ENCODE measurements around the gene KCNQ1. TPM values are rescaled to one million over a fixed set of nuclear protein-coding genes. Genes with fewer than 3 reads are reported as not detected.

The KCNQ1 gene
- total RNA-seq, 3 donors from 2014 or later (not counting 1 experiment from before 2014, with no cell fraction given), result 1.9 to 7.8 (median 3.3) TPM

- peaks cover 6% of the 10 kb centered on the region for H3K4me1 ChIP-seq (ENCODE audit: control insufficient read depth, insufficient read depth, low read length)
- DNase-seq (no peak), ATAC-seq (no peak)
- H3K27me3 ChIP-seq (ENCODE audit: control insufficient read depth, insufficient read depth, low read length), result no peaks in the 10 kb centered on the region
- TF ChIP-seq, protein P1, sequence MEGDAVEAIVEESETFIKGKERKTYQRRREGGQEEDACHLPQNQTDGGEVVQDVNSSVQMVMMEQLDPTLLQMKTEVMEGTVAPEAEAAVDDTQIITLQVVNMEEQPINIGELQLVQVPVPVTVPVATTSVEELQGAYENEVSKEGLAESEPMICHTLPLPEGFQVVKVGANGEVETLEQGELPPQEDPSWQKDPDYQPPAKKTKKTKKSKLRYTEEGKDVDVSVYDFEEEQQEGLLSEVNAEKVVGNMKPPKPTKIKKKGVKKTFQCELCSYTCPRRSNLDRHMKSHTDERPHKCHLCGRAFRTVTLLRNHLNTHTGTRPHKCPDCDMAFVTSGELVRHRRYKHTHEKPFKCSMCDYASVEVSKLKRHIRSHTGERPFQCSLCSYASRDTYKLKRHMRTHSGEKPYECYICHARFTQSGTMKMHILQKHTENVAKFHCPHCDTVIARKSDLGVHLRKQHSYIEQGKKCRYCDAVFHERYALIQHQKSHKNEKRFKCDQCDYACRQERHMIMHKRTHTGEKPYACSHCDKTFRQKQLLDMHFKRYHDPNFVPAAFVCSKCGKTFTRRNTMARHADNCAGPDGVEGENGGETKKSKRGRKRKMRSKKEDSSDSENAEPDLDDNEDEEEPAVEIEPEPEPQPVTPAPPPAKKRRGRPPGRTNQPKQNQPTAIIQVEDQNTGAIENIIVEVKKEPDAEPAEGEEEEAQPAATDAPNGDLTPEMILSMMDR (IDR thresholded peaks at IDR 0.05), result no peak
- no peak overlapping the region for H3K4me3 ChIP-seq (ENCODE audit: low read length)
- no peak overlapping the region for H3K27ac Mint-ChIP-seq
- intact Hi-C loops (cut with micrococcal nuclease), result no loop called here
- no peaks in the 10 kb centered on the region for H3K9me3 Mint-ChIP-seq
- peaks cover 0 to 5% of the 10 kb centered on the region in 2 donors for H3K4me1 Mint-ChIP-seq
- no peaks in the 10 kb centered on the region for H3K36me3 ChIP-seq (ENCODE audit: control insufficient read depth, insufficient read depth, low read length)
- no peaks in the 10 kb centered on the region for H3K9me3 ChIP-seq (ENCODE audit: control insufficient read depth, insufficient read depth, low read length)
- H3K27me3 Mint-ChIP-seq (ENCODE audit: low read depth in 2 of 2), result no peaks in the 10 kb centered on the region
- 95% methylated on average over 28 of the region's 28 CpGs for WGBS (ENCODE audit: insufficient coverage)
- no peak overlapping the region for H3K4me3 Mint-ChIP-seq
- H3K27ac ChIP-seq (ENCODE audit: low read length), result no peak overlapping the region
- H3K36me3 Mint-ChIP-seq, result no peaks in the 10 kb centered on the region
These were observed 118.6 kb downstream of the KCNQ1 start for GRCh38 chr11:2563213-2564007.

DNA sequence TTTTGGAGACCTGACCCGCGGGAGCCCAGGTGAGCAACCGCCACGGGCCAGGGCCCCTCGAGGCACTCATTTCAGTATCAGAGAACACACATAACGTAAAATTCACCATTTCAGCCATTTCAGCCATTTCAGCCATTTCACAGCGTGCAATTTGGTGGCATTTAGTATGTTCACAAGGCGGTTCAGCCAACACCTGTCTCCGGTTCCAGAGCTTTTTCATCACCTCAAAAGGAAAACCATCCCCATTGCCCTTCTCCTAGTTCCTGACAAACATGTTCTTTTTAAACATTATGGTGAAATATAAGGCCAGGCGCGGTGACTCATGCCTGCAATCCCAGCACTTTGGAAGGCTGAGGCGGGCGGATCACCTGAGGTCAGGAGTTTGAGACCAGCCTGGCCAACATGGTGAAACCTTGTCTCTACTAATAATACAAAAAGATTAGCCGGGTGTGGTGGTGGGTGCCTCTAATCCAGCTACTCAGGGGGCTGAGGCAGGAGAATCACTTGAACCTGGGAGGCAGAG, 119.3 kb downstream of the KCNQ1 start:
- Mint-ChIP-seq H3K9me3 (no peaks in the 10 kb centered on the region), H3K36me3 (no peaks in the 10 kb centered on the region), H3K27me3 (ENCODE audit: low read depth in 2 of 2) (no peaks in the 10 kb centered on the region), H3K4me3 (no peak overlapping the region), H3K27ac (no peak overlapping the region), H3K4me1 (peaks cover 0 to 5% of the 10 kb centered on the region in 2 donors)
- Histone ChIP-seq H3K4me3 (ENCODE audit: low read length) (no peak overlapping the region), H3K9me3 (ENCODE audit: control insufficient read depth, insufficient read depth, low read length) (no peaks in the 10 kb centered on the region), H3K27ac (ENCODE audit: low read length) (no peak overlapping the region), H3K27me3 (ENCODE audit: control insufficient read depth, insufficient read depth, low read length) (no peaks in the 10 kb centered on the region), H3K4me1 (ENCODE audit: control insufficient read depth, insufficient read depth, low read length) (peaks cover 5% of the 10 kb centered on the region), H3K36me3 (ENCODE audit: control insufficient read depth, insufficient read depth, low read length) (no peaks in the 10 kb centered on the region)
- intact Hi-C loops (cut with micrococcal nuclease), result no loop called here
- TF ChIP-seq, protein P1 (IDR thresholded peaks at IDR 0.05), result no peak
- no peak for ATAC-seq
- 95% methylated on average over 12 of the region's 14 CpGs for WGBS (ENCODE audit: insufficient coverage)
- no peak for DNase-seq

GRCh38 chr11:2564588-2565425, 120.0 kb downstream of the KCNQ1 start:
- Histone ChIP-seq H3K4me1 (ENCODE audit: control insufficient read depth, insufficient read depth, low read length) (peaks cover 7% of the 10 kb centered on the region), H3K27ac (ENCODE audit: low read length) (no peak overlapping the region), H3K9me3 (ENCODE audit: control insufficient read depth, insufficient read depth, low read length) (no peaks in the 10 kb centered on the region), H3K36me3 (ENCODE audit: control insufficient read depth, insufficient read depth, low read length) (no peaks in the 10 kb centered on the region), H3K27me3 (ENCODE audit: control insufficient read depth, insufficient read depth, low read length) (no peaks in the 10 kb centered on the region), H3K4me3 (ENCODE audit: low read length) (no peak overlapping the region)
- no peaks in the 10 kb centered on the region for H3K9me3 Mint-ChIP-seq
- no peak overlapping the region for H3K27ac Mint-ChIP-seq
- DNase-seq (no peak), ATAC-seq (no peak)
- H3K4me3 Mint-ChIP-seq, result no peak overlapping the region
- TF ChIP-seq, protein P1 (IDR thresholded peaks at IDR 0.05), result no peak
- intact Hi-C loops (cut with micrococcal nuclease), result no loop called here
- no peaks in the 10 kb centered on the region for H3K36me3 Mint-ChIP-seq
- no peaks in the 10 kb centered on the region for H3K27me3 Mint-ChIP-seq (ENCODE audit: low read depth in 2 of 2)
- WGBS (ENCODE audit: insufficient coverage), result 89% methylated on average over 16 of the region's 16 CpGs
- H3K4me1 Mint-ChIP-seq, result peaks cover 0 to 2% of the 10 kb centered on the region in 2 donors
